Spleen (tissue), 11 donors: ENCODE data around the gene TXLNA. TPM values are rescaled to one million over a fixed set of nuclear protein-coding genes. Genes with fewer than 3 reads are reported as not detected.
A peak's percentile ranks its signal among the peaks of the same experiment; 100 is the strongest.
"Not testable (repeated sequence)": the region's sequence is repeated elsewhere in the genome, so short reads cannot be mapped to it uniquely, and the experiment has no call there.

ENCODE experiments used
- DNase-seq: peaks from one replicate; pipeline ENCODE4 v3.0.0-alpha.2; 2020
- H3K27ac ChIP-seq, 8 donors: fragments of 200-600 bp; sonication (generic) in 7 of 8; 1 replicate in 4 of 8; 2 replicates in 4 of 8; pipeline versions ENCODE4 v1.5.0 to v1.8.0; 2016 to 2021; ENCODE audit warnings: inconsistent platforms in 4 of 8, mild to moderate bottlenecking in 4 of 8, moderate library complexity in 1 of 8
- H3K27me3 ChIP-seq, 7 donors: fragments of 200-600 bp; sonication (generic) in 6 of 7; replicated peaks in 1 of 7; 1 replicate in 4 of 7; 2 replicates in 3 of 7; pipeline versions ENCODE4 v1.5.0 to v1.8.0; 2016 to 2021; ENCODE audit warnings: inconsistent platforms in 3 of 7, mild to moderate bottlenecking in 1 of 7
- H3K36me3 ChIP-seq, 6 donors: fragments of 200-600 bp; sonication (generic) in 5 of 6; 1 replicate in 4 of 6; 2 replicates in 2 of 6; pipeline versions ENCODE4 v1.5.0 to v1.8.0; 2016 to 2021; ENCODE audit warnings: inconsistent platforms in 2 of 6
- H3K4me1 ChIP-seq, 6 donors: fragments of 200-600 bp; sonication (generic) in 5 of 6; 1 replicate in 3 of 6; 2 replicates in 3 of 6; pipeline versions ENCODE4 v1.5.0 to v1.8.0; 2016 to 2021; ENCODE audit warnings: inconsistent platforms in 3 of 6
- H3K4me3 ChIP-seq, 8 donors: fragments of 200-600 bp; sonication (generic) in 7 of 8; 1 replicate in 4 of 8; 2 replicates in 4 of 8; pipeline versions ENCODE4 v1.5.0 to v1.8.0; 2016 to 2021; ENCODE audit warnings: inconsistent platforms in 4 of 8, mild to moderate bottlenecking in 4 of 8, moderate library complexity in 2 of 8
- H3K9me3 ChIP-seq, 8 donors: fragments of 200-600 bp; sonication (generic) in 7 of 8; 1 replicate in 4 of 8; 2 replicates in 4 of 8; pipeline versions ENCODE4 v1.5.0 to v1.8.0; 2016 to 2021; ENCODE audit warnings: inconsistent platforms in 4 of 8
- POLR2A ChIP-seq, 3 donors: fragments of 450-650 bp; IDR thresholded peaks; one replicate each; pipeline ENCODE4 v1.5.1; 2017; ENCODE audit warnings: antibody characterized with exemption in 3 of 3, mild to moderate bottlenecking in 1 of 3
- POLR2AphosphoS5 ChIP-seq, 3 donors: sonication (generic); formaldehyde crosslinking; IDR thresholded peaks; one replicate each; pipeline ENCODE4 v1.5.1; 2017; ENCODE audit warnings: antibody characterized with exemption in 3 of 3
- WGBS, 5 donors: extraction: QIAGEN DNeasy Blood & Tissue Kit in 3 of 5; methylation state at CpG; one replicate each; pipeline versions ENCODE4 v1.1.5 to v1.1.7; 2013 to 2018; 5-methylcytosine and 5-hydroxymethylcytosine counted together
- intact Hi-C: fragments of 100-400 bp; cut with DNase I; formaldehyde crosslinking; loops from one replicate; pipeline ENCODE4 v1.15.0; 2023; ENCODE audit warnings: low total_unique reads
- polyA plus RNA-seq, 3 donors: library from polyadenylated mRNA; stranded (reverse); fragments of 200-250 nt; gene quantifications; one replicate each; pipeline ENCODE4 v1.2.1, GENCODE V29; 2013
- total RNA-seq, 7 donors: library from RNA; depleted of rRNA in 3 of 7; stranded (reverse); fragments of >200 nt in 3 of 7; fragmentation: NEBNext Ultra II Directional in 4 of 7; extraction: Animal tissue kit (Norgen Biotek cat#: 25700) in 4 of 7; gene quantifications; one replicate each; pipeline versions ENCODE4 v1.1.0 to v1.2.1, GENCODE V29; 2016 to 2021
- TF ChIP-seq, protein P1 (sequence below), 11 experiments: fragments of 200-600 bp in 7 of 11; fragments of 450-650 bp in 4 of 11; sonication (generic) in 4 of 11; IDR thresholded peaks in 8 of 11; conservative IDR thresholded peaks in 3 of 11; 1 replicate in 7 of 11; 2 replicates in 4 of 11; pipeline versions ENCODE4 v1.4.0 to v1.8.0; 2016 to 2021; ENCODE audit warnings: antibody characterized with exemption in 11 of 11, inconsistent platforms in 4 of 11, mild to moderate bottlenecking in 1 of 11
- donor health status: healthy with polysubstance abuse.
- donor health status: DM: no; HTN: no; CAD: no; lungs with moderate emphysema.
- donor health status: DM: no; HTN: no; CAD: no.
- donor health status: Bipolar disorder and iron deficiency.
- donor health status: healthy.
- donor health status: DM: no; HTN: no; CAD: no.
- donor health status: DM: yes; HTN: yes; CAD: no.

TXLNA gene
- total and polyA plus RNA-seq, 10 donors, result 8.7 to 49.3 (median 41.3) TPM

DNA sequence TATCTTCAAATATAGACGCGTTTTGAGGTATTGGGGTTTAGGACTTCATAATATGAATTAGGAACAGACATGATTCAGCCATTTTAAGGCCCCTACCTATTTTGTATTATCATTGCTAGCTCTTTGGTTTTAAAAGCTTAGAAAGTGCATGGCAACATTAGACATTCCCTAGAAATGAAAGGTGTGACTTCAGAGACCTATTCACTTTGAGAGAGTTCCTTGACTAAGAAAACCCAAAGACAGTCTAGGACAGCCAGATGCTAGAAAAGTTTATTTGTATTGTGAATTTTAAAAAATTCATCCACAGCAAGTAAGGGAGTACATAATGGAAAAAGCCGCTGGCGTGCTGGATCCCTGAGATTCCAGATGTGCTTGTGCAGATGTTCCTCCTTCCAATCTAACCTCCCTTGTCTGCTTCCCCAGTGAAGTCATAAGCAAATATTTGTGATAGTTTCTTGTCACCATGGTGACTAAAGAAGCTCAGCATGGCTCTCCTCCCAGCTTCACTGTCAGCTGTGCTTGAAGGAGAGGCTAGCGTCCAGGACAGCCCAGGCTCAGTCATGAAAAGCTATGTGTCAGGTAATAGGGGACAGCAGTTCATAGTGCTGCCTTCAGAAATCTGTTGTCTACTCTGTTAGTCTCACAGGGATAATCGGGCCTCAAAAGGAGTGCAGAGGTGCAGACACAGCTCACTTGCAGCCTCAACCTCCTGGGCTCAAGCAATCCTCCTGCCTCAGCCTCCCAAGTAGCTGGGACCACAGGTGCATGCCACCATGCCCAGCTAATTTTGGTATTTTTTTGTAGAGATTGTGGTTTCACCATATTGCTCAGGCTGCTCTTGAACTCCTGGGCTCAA, 36.8 kb upstream of the TXLNA start:
- Histone ChIP-seq H3K27ac (peak overlapping the region in 2 of 8 donors; percentile 8 to 25), H3K9me3 (peaks cover 0 to 11% (median 10%) of the 10 kb centered on the region in 8 donors), H3K27me3 (no peaks in the 10 kb centered on the region), H3K4me1 (peaks cover 3 to 73% (median 24%) of the 10 kb centered on the region in 6 donors), H3K36me3 (peaks cover 0 to 11% (median 2%) of the 10 kb centered on the region in 6 donors), H3K4me3 (no peak overlapping the region)
- 81 to 90% (median 87%) methylated on average over 6 of the region's 6 CpGs for WGBS, 5 donors
- TF ChIP-seq, protein P1, sequence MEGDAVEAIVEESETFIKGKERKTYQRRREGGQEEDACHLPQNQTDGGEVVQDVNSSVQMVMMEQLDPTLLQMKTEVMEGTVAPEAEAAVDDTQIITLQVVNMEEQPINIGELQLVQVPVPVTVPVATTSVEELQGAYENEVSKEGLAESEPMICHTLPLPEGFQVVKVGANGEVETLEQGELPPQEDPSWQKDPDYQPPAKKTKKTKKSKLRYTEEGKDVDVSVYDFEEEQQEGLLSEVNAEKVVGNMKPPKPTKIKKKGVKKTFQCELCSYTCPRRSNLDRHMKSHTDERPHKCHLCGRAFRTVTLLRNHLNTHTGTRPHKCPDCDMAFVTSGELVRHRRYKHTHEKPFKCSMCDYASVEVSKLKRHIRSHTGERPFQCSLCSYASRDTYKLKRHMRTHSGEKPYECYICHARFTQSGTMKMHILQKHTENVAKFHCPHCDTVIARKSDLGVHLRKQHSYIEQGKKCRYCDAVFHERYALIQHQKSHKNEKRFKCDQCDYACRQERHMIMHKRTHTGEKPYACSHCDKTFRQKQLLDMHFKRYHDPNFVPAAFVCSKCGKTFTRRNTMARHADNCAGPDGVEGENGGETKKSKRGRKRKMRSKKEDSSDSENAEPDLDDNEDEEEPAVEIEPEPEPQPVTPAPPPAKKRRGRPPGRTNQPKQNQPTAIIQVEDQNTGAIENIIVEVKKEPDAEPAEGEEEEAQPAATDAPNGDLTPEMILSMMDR (IDR thresholded peaks at IDR 0.05 in 8 of 11, conservative IDR thresholded peaks at IDR 0.05 in 3 of 11), result no peak
- TF ChIP-seq POLR2A (IDR thresholded peaks at IDR 0.05), result no peak
- no peak for TF ChIP-seq POLR2AphosphoS5 (IDR thresholded peaks at IDR 0.05)
- DNase-seq, result no peak
- intact Hi-C loops, result no loop called here

DNA sequence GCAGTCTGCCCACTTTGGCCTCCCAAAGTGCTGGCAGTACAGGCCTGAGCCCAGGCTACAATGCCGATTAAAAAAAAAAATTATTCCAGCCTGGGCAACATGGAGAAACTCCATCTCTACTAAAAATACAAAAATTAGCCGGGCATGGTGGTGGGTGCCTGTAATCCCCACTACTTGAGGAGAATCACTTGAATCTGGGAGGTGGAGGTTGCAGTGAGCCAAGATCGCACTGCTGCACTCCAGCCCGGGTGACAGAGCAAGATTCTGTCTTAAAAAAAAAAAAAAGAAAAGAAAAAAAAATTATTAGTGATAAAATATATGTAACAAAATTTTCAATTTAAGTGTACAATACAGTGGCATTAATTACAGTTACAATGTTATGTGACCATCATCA, 36.2 kb upstream of the TXLNA start:
- DNase-seq, H3K27me3 ChIP-seq, H3K4me3 ChIP-seq, intact Hi-C loops: not testable (repeated sequence)
- peaks cover 3 to 73% (median 24%) of the 10 kb centered on the region in 6 donors for H3K4me1 ChIP-seq
- peaks cover 0 to 17% (median 2%) of the 10 kb centered on the region in 6 donors for H3K36me3 ChIP-seq
- H3K27ac ChIP-seq, result peak overlapping the region in 1 of 8 donors; percentile 25
- WGBS, 5 donors, result 87 to 97% (median 89%) methylated on average over 4 of the region's 4 CpGs
- H3K9me3 ChIP-seq, result peaks cover 2 to 17% (median 16%) of the 10 kb centered on the region in 8 donors

DNA sequence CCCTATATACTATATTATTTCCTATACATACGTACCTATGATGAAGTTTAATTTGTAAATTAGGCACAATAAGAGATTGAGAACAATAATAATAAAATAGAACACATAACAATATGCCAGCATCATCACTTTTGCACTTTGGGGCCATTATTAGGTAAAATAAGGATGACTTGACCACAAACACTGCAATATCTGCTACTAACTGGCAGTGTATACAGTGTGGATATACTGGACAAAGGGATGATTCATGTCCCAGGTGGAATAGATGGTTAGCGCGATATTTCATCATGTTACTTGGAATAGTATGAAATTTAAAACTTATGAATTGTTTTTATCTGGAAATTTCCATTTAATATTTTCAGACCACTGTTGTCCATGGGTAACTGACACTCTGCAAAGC, 35.4 kb upstream of the TXLNA start:
- TF ChIP-seq, protein P1 (IDR thresholded peaks at IDR 0.05 in 8 of 11, conservative IDR thresholded peaks at IDR 0.05 in 3 of 11), result no peak
- TF ChIP-seq POLR2AphosphoS5 (IDR thresholded peaks at IDR 0.05) (no peak), POLR2A (IDR thresholded peaks at IDR 0.05) (no peak)
- Histone ChIP-seq H3K27me3 (no peaks in the 10 kb centered on the region), H3K36me3 (peaks cover 0 to 24% (median 5%) of the 10 kb centered on the region in 6 donors), H3K27ac (no peak overlapping the region), H3K4me1 (peaks cover 0 to 66% (median 18%) of the 10 kb centered on the region in 6 donors), H3K4me3 (no peak overlapping the region), H3K9me3 (peaks cover 2 to 25% (median 23%) of the 10 kb centered on the region in 8 donors)
- DNase-seq, result no peak
- intact Hi-C loops, result no loop called here
- WGBS, 5 donors, result 94 to 96% (median 94%) methylated on average over 3 of the region's 3 CpGs

DNA sequence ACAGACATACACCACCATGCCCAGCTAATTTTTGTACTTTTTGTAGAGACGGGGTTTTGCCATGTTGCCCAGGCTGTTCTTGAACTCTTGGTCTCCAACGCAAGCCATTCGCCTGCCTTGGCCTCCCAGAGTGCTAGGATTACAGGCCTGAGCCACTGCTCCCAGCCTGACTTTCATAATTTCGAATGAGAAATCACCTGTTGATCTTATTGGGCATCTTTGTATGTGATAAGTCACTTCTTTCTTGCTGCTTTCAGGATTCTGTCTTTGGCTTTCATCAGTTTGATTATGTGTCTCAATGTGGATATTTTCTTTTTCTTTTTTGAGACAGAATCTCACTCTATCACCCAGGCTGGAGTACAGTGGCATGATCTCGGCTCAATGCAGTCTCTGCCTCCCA, 31.7 kb upstream of the TXLNA start:
- intact Hi-C loops, H3K4me3 ChIP-seq, H3K27ac ChIP-seq, DNase-seq, H3K27me3 ChIP-seq: not testable (repeated sequence)
- H3K4me1 ChIP-seq, result peaks cover 0 to 57% (median 11%) of the 10 kb centered on the region in 6 donors
- peaks cover 0 to 28% (median 5%) of the 10 kb centered on the region in 6 donors for H3K36me3 ChIP-seq
- WGBS, 5 donors, result 94 to 100% (median 96%) methylated on average over 5 of the region's 5 CpGs
- H3K9me3 ChIP-seq, result peaks cover 2 to 32% (median 29%) of the 10 kb centered on the region in 8 donors

DNA sequence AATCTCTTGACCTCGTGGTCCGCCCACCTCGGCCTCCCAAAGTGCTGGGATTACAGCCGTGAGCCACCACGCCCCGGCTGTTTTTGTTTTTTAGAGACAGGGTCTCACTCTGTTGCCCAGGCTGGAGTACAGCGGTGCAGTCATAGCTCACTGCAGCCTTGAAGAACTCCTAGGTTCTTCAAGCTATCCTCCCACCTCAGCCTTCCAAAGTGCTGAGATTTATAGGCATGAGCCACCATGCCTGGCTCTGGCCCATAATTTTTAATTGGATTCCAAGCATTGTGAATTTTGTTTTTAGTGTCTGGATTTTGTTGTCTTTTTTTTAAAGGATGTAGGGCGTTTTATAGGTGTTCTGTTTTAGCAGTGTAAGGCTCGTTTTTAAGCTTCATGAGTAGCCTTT, 28.6 kb upstream of the TXLNA start:
- DNase-seq, result no peak
- no peak overlapping the region for H3K4me3 ChIP-seq
- peaks cover 2 to 32% (median 29%) of the 10 kb centered on the region in 8 donors for H3K9me3 ChIP-seq
- peaks cover 0 to 26% (median 8%) of the 10 kb centered on the region in 6 donors for H3K4me1 ChIP-seq
- H3K36me3 ChIP-seq, result peaks cover 0 to 45% (median 19%) of the 10 kb centered on the region in 6 donors
- 91 to 98% (median 93%) methylated on average over 9 of the region's 9 CpGs for WGBS, 5 donors
- intact Hi-C loops, result no loop called here
- no peaks in the 10 kb centered on the region for H3K27me3 ChIP-seq
- H3K27ac ChIP-seq, result no peak overlapping the region
- TF ChIP-seq, protein P1 (IDR thresholded peaks at IDR 0.05 in 8 of 11, conservative IDR thresholded peaks at IDR 0.05 in 3 of 11), result no peak
- TF ChIP-seq POLR2A (IDR thresholded peaks at IDR 0.05) (no peak), POLR2AphosphoS5 (IDR thresholded peaks at IDR 0.05) (no peak)
